Parathyroid adenoma (tissue), 2 donors: ENCODE measurements around the gene SH3D19.

ENCODE experiments used
- H2AFZ ChIP-seq: fragments of 300-600 bp; sonication (generic); one replicate; pipeline ENCODE4 v1.7.0; 2017; ENCODE audit warnings: antibody characterized with exemption, mild to moderate bottlenecking
- H3K27ac ChIP-seq: fragments of 300-600 bp; sonication (generic); one replicate; pipeline ENCODE4 v1.7.0; 2017
- H3K27me3 ChIP-seq: fragments of 300-600 bp; sonication (generic); one replicate; pipeline ENCODE4 v1.7.0; 2017; ENCODE audit warnings: low read length; ENCODE audit not compliant: control insufficient read depth, insufficient read depth
- H3K36me3 ChIP-seq: fragments of 300-600 bp; sonication (generic); one replicate; pipeline ENCODE4 v1.7.0; 2017; ENCODE audit warnings: low read length; ENCODE audit not compliant: control insufficient read depth, insufficient read depth
- H3K4me1 ChIP-seq: fragments of 300-600 bp; sonication (generic); one replicate; pipeline ENCODE4 v1.7.0; 2017; ENCODE audit warnings: control low read depth
- H3K4me2 ChIP-seq: fragments of 300-600 bp; sonication (generic); one replicate; pipeline ENCODE4 v1.7.0; 2017; ENCODE audit warnings: low read length
- H3K4me3 ChIP-seq: fragments of 300-600 bp; sonication (generic); one replicate; pipeline ENCODE4 v1.7.0; 2017; ENCODE audit warnings: low read depth, low read length
- H3K79me2 ChIP-seq: fragments of 300-600 bp; sonication (generic); one replicate; pipeline ENCODE4 v1.7.0; 2017; ENCODE audit warnings: control low read depth
- H3K9ac ChIP-seq: fragments of 300-600 bp; sonication (generic); one replicate; pipeline ENCODE4 v1.7.0; 2017; ENCODE audit warnings: mild to moderate bottlenecking
- H3K9me3 ChIP-seq: fragments of 300-600 bp; sonication (generic); one replicate; pipeline ENCODE4 v1.7.0; 2017; ENCODE audit warnings: low read length; ENCODE audit not compliant: control insufficient read depth
- TF ChIP-seq, protein P1 (sequence below): fragments of 300-600 bp; sonication (generic); IDR thresholded peaks from one replicate; pipeline ENCODE4 v1.7.0; 2017; ENCODE audit warnings: antibody characterized with exemption, mild to moderate bottlenecking
- donor health status: primary hyperparathyroidism.

The SH3D19 gene

DNA sequence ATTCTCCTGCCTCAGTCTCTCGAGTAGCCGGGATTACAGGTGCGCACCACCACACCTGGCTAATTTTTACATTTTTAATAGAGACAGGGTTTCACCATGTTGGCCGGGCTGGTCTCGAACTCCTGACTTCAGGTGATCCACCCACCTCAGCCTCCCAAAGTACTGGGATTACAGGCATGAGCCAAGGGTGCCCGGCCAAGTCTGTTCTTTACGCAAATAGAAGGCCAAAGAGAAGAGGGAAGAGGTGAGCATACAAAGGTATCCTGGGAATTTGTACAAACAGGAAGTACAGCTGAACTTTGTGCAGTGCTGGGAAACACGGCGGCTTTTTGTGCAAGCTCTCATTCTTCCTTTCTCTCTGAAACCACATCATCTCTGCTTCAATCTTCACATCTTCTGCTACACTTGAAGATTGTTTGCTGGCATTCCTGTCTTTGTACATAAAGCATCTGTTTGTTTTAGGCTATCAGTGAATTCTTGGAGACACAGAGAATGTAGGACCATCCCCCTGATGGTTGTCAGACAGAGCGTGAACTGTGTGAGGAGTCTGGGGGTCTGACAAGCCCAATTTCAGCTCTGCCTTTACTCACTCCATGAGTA lies 120.4 kb downstream of the SH3D19 start:
- H3K27me3 ChIP-seq: no peaks in the 10 kb centered on the region
- no peaks in the 10 kb centered on the region for H3K36me3 ChIP-seq
- H3K4me1 ChIP-seq: no peaks in the 10 kb centered on the region
- no peak overlapping the region for H3K4me2 ChIP-seq
- TF ChIP-seq, protein P1, sequence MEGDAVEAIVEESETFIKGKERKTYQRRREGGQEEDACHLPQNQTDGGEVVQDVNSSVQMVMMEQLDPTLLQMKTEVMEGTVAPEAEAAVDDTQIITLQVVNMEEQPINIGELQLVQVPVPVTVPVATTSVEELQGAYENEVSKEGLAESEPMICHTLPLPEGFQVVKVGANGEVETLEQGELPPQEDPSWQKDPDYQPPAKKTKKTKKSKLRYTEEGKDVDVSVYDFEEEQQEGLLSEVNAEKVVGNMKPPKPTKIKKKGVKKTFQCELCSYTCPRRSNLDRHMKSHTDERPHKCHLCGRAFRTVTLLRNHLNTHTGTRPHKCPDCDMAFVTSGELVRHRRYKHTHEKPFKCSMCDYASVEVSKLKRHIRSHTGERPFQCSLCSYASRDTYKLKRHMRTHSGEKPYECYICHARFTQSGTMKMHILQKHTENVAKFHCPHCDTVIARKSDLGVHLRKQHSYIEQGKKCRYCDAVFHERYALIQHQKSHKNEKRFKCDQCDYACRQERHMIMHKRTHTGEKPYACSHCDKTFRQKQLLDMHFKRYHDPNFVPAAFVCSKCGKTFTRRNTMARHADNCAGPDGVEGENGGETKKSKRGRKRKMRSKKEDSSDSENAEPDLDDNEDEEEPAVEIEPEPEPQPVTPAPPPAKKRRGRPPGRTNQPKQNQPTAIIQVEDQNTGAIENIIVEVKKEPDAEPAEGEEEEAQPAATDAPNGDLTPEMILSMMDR: no peak
- H3K9ac ChIP-seq: no peak overlapping the region
- no peaks in the 10 kb centered on the region for H3K79me2 ChIP-seq
- H3K4me3 ChIP-seq: no peak overlapping the region
- peak overlapping the region; percentile 11 for H3K27ac ChIP-seq
- H2AFZ ChIP-seq: no peak overlapping the region
- no peaks in the 10 kb centered on the region for H3K9me3 ChIP-seq

DNA sequence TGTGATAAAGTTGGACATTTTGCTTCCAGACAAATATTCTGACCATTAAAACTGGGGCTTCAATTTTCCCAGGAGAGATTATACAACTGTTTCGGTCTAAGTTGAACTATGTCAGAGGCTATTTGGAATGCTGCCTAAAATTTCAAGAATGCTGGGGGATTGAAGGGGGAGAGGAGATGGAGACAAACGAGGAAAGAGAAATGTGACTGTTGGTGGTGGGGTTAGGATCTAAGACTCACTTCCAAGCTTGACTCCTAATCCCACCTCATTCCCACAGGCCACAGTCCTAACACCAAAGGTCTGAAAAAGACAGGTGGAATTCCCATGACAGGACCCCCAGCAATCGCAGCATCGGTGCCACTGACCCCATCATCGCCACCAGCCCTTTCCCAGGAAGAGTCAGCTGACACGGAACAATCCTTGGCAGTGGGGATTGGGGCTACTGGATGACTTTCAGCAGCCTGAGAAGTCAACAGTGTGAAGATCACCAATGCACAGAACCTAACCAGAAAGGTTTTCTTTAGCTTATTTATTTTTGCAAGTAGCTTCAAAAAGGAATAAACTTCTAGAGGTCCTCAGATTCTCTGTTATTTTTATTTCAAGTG lies 122.5 kb downstream of the SH3D19 start:
- Histone ChIP-seq H3K36me3 (no peaks in the 10 kb centered on the region), H3K9me3 (no peaks in the 10 kb centered on the region), H2AFZ (no peak overlapping the region), H3K79me2 (no peaks in the 10 kb centered on the region), H3K4me3 (no peak overlapping the region), H3K27ac (no peak overlapping the region), H3K4me2 (no peak overlapping the region), H3K4me1 (no peaks in the 10 kb centered on the region), H3K27me3 (no peaks in the 10 kb centered on the region), H3K9ac (no peak overlapping the region)
- TF ChIP-seq, protein P1: no peak

DNA sequence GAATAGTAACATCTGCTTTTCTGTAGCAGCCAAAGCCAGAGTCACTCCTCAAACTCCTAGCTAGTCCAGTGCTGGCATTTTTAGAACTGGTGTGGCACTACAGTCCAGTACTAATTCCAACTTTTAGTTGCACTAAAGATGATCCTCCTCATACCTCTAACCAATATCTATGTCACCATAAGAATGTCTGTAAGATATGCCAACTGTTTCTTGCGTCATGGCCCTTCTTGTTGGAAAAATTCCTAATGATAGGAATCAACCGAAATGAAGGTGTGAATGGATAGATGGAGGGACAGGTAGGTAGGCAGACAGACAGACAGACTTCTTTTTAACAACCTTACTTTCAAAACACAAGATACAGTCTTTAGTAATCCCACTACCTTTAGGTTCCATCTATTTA lies 123.0 kb downstream of the SH3D19 start:
- peak overlapping the region; percentile 24 for H3K27ac ChIP-seq

DNA sequence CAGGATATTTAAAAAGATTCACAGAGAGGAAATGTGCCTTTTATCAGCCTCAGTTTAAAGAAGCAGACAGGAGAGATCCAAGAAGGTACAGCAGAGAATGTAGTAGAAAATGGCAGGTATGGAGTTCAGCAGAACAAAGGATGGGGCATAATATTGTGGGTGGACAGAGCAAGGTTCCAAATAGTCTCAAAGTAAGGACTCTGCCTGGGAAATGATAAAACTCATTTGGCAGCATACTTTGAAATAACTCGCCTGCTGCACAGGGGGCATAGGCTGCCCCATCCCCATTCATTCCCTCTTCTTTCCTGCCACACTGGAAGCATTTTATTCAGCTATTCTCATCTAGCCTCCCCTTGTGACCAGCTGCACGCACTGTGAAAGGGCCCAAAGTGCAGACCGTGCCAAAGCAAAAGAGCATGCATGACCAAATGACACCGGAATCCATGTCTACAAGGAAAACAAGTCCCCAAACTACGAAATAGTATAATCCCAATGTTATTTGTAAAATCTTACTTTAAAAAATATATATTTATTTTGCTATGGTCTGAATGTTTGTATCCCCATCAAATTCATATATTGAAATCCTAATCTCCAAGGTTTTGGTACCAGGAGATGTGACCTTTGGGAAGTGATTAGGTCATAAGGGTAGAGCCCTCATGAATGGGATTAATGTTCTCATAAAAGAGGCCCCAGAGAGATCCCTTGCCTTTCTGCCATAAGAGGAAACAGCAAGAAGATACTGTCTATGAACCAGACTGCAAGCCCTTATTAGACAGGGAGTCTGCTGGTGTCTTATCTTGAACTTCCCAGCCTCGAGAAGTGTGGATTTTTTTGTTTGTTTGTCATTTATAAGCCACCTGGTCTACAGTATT lies 125.8 kb downstream of the SH3D19 start:
- Histone ChIP-seq H3K79me2 (no peaks in the 10 kb centered on the region), H3K4me2 (no peak overlapping the region), H3K4me1 (no peaks in the 10 kb centered on the region), H3K9me3 (no peaks in the 10 kb centered on the region), H3K9ac (no peak overlapping the region), H3K27me3 (no peaks in the 10 kb centered on the region), H3K36me3 (no peaks in the 10 kb centered on the region), H2AFZ (no peak overlapping the region), H3K27ac (no peak overlapping the region), H3K4me3 (no peak overlapping the region)
- TF ChIP-seq, protein P1: no peak

More for the DNA sequence above, 123.0 kb downstream of the SH3D19 start:
- no peaks in the 10 kb centered on the region for H3K27me3 ChIP-seq
- H2AFZ ChIP-seq: no peak overlapping the region
- H3K9ac ChIP-seq: no peak overlapping the region
- no peaks in the 10 kb centered on the region for H3K79me2 ChIP-seq
- H3K4me2 ChIP-seq: no peak overlapping the region
- no peaks in the 10 kb centered on the region for H3K4me1 ChIP-seq
- H3K9me3 ChIP-seq: no peaks in the 10 kb centered on the region
- TF ChIP-seq, protein P1: no peak
- no peaks in the 10 kb centered on the region for H3K36me3 ChIP-seq
- H3K4me3 ChIP-seq: no peak overlapping the region
